DMS 273 treated with DMSO at 0.1 percent for 48 hours (cell line): ENCODE measurements around the gene MYH6.
"Not testable (repeated sequence)": the region's sequence is repeated elsewhere in the genome, so short reads cannot be mapped to it uniquely, and the experiment has no call there.

Experiments
- DNase-seq: peaks from one replicate; lab custom pipeline; 2025; lab: John Stamatoyannopoulos, UW

Gene MYH6

GRCh38 chr14:23392613-23393012 is 15.5 kb downstream of the MYH6 start:
- no peak for DNase-seq

GRCh38 chr14:23389871-23390270 is 18.2 kb downstream of the MYH6 start:
- DNase-seq = not testable (repeated sequence)

- DNase-seq = no peak
Measured at GRCh38 chr14:23389396-23389795, 18.7 kb downstream of the MYH6 start.

GRCh38 chr14:23388996-23389395 is 19.1 kb downstream of the MYH6 start:
- DNase-seq = no peak

- DNase-seq = no peak
Measured at GRCh38 chr14:23387916-23388882, 19.9 kb downstream of the MYH6 start.

GRCh38 chr14:23386999-23387398 is 21.1 kb downstream of the MYH6 start:
- no peak for DNase-seq

GRCh38 chr14:23386266-23386657 is 21.8 kb downstream of the MYH6 start:
- not testable (repeated sequence) for DNase-seq

GRCh38 chr14:23385642-23386265 is 22.3 kb downstream of the MYH6 start:
- no peak for DNase-seq

- no peak for DNase-seq
Measured at GRCh38 chr14:23385244-23385641, 22.8 kb downstream of the MYH6 start.

GRCh38 chr14:23384364-23385080 is 23.6 kb downstream of the MYH6 start:
- DNase-seq = no peak

GRCh38 chr14:23382731-23383440 is 25.2 kb downstream of the MYH6 start:
- DNase-seq = no peak

GRCh38 chr14:23382276-23382675 is 25.8 kb downstream of the MYH6 start:
- DNase-seq = no peak

GRCh38 chr14:23381871-23382270 is 26.2 kb downstream of the MYH6 start:
- DNase-seq = peak; percentile 93

GRCh38 chr14:23380976-23381375 is 27.1 kb downstream of the MYH6 start:
- no peak for DNase-seq

- no peak for DNase-seq
Measured at GRCh38 chr14:23380197-23380914, 27.7 kb downstream of the MYH6 start.

- DNase-seq = no peak
Measured at GRCh38 chr14:23379366-23380196, 28.5 kb downstream of the MYH6 start.

- DNase-seq = no peak
Measured at GRCh38 chr14:23378612-23379220, 29.4 kb downstream of the MYH6 start.

GRCh38 chr14:23377573-23378563 is 30.2 kb downstream of the MYH6 start:
- no peak for DNase-seq

GRCh38 chr14:23377198-23377550 is 30.9 kb downstream of the MYH6 start:
- no peak for DNase-seq
